BJ (cell line): ENCODE results near the gene PARD3. TPM values are rescaled to one million over a fixed set of nuclear protein-coding genes. Genes with fewer than 3 reads are reported as not detected.

Experiments
- CTCF ChIA-PET: fragments of 350-600 bp; formaldehyde crosslinking; extraction: SDS; loops from one replicate; lab custom pipeline; 2021; ENCODE audit warnings: antibody characterized with exemption, inconsistent platforms; lab: Yijun Ruan, JAX
- POLR2A ChIA-PET: fragments of 300-600 bp; sonication (Branson Sonifier 250); formaldehyde crosslinking; extraction: SDS; loops from one replicate; lab custom pipeline; 2021; ENCODE audit warnings: antibody characterized with exemption; lab: Charles Lee
- DNase-seq: peaks from one replicate; pipeline ENCODE4 v3.0.0-alpha.2; 2011; ENCODE audit warnings: low read depth
- H3K27me3 ChIP-seq: 2 replicates; pipeline ENCODE4 v1.6.0; 2011; ENCODE audit warnings: low read length; ENCODE audit not compliant: control insufficient read depth, insufficient read depth
- H3K36me3 ChIP-seq: 2 replicates; pipeline ENCODE4 v1.5.1; 2011; ENCODE audit warnings: low read length; ENCODE audit not compliant: control insufficient read depth, insufficient read depth
- H3K4me3 ChIP-seq: 2 replicates; pipeline ENCODE4 v1.5.1; 2011; ENCODE audit warnings: low read depth, mild to moderate bottlenecking, control low read depth, low read length
- polyA plus RNA-seq: library from polyadenylated mRNA; depleted of rRNA; stranded (reverse); fragments of >200 nt; gene quantifications from 2 replicates; pipeline ENCODE4 v1.2.3, GENCODE V29; 2011
- TF ChIP-seq, protein P1 (sequence below): IDR thresholded peaks from 2 replicates; pipeline ENCODE4 v1.5.1; 2011; ENCODE audit warnings: low read depth, mild to moderate bottlenecking, control low read depth, inconsistent platforms, low read length, moderate library complexity; ENCODE audit not compliant: insufficient read depth

PARD3 gene
- polyA plus RNA-seq, 1 experiment: 17.7 TPM

DNA sequence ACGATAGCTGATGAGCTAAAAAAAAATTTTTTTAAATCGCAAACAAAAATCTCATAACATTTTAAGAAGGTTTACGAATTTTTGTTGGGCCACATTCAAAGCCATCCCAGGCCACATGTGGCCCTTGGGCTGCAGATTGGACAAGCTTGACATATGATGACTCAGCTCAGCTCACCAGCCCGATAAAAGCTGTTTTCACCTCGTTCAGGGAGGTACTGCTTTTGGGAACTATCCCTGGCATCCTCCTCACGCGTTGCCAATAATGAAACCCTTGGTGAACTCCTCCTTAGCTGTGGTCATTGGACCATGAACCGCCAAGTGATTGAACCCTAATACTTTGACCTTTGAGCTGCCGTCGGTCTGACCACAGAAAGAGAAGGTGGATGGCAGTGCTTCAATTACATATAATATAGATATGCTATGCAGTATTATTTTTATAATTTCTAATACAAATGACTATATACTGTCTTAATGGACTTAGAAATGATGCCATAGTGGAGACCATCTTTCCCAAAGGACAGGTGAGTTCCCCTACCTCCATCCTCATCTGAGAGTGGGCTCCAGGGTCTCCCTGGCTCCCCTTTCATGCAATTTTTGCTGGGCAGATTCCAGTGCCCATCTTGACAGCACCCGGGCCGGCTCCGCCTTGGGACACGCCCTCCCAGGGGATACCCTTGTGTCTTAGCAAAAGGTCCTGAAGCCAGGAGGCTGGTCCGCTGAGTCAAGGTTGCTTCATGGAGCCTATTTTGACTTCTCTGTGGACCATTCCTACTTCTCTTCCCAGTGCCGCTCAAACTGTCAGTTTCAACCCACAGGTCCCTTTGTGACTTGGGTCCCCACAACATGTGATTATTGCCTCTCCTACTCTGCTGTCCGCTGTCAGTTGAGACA is 707.2 kb downstream of the PARD3 start:
- CTCF ChIA-PET: interaction anchor here (0.8 kb wide), 1 partner anchor 212 kb away, joined by 3 read pairs; no protein-coding TSS in a partner anchor
- TF ChIP-seq, protein P1, sequence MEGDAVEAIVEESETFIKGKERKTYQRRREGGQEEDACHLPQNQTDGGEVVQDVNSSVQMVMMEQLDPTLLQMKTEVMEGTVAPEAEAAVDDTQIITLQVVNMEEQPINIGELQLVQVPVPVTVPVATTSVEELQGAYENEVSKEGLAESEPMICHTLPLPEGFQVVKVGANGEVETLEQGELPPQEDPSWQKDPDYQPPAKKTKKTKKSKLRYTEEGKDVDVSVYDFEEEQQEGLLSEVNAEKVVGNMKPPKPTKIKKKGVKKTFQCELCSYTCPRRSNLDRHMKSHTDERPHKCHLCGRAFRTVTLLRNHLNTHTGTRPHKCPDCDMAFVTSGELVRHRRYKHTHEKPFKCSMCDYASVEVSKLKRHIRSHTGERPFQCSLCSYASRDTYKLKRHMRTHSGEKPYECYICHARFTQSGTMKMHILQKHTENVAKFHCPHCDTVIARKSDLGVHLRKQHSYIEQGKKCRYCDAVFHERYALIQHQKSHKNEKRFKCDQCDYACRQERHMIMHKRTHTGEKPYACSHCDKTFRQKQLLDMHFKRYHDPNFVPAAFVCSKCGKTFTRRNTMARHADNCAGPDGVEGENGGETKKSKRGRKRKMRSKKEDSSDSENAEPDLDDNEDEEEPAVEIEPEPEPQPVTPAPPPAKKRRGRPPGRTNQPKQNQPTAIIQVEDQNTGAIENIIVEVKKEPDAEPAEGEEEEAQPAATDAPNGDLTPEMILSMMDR: no peak
- no peaks in the 10 kb centered on the region for H3K27me3 ChIP-seq

DNA sequence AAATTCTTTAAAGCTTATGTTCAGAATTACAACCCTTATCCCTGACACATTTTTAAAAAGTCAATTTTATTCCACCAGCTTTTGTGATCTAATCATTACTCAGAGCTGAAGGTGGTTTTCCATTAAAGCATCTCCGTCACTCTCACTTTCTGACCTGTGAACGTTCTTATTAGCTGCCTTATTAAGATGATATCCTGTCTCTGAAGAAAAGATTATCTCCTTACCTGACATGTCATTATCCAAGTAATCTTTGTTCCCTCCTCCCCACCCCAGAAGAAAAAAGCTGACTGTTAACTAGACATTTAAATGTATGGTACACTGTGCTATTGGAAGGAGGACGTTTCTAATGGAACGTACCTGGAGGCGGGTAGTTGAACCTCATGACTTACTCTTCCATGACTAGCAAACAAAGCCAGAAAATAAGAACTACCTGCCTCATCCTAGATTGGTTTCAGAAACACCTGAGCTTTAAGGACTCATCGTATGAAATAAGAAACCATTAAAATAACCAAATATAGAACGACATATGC is 708.7 kb downstream of the PARD3 start:
- DNase-seq: no peak
- H3K36me3 ChIP-seq: no peaks in the 10 kb centered on the region
- H3K27me3 ChIP-seq: no peaks in the 10 kb centered on the region
- TF ChIP-seq, protein P1: no peak
- CTCF ChIA-PET: interaction anchor here (0.9 to 1.3 kb wide), 2 partner anchors 27 to 533 kb away, joined by 3 read pairs; no protein-coding TSS in a partner anchor
- POLR2A ChIA-PET: no interaction called here
- no peak overlapping the region for H3K4me3 ChIP-seq

More for the DNA sequence above, 707.2 kb downstream of the PARD3 start:
- Histone ChIP-seq H3K36me3 (no peaks in the 10 kb centered on the region), H3K4me3 (no peak overlapping the region)
- DNase-seq: no peak
- POLR2A ChIA-PET: no interaction called here

DNA sequence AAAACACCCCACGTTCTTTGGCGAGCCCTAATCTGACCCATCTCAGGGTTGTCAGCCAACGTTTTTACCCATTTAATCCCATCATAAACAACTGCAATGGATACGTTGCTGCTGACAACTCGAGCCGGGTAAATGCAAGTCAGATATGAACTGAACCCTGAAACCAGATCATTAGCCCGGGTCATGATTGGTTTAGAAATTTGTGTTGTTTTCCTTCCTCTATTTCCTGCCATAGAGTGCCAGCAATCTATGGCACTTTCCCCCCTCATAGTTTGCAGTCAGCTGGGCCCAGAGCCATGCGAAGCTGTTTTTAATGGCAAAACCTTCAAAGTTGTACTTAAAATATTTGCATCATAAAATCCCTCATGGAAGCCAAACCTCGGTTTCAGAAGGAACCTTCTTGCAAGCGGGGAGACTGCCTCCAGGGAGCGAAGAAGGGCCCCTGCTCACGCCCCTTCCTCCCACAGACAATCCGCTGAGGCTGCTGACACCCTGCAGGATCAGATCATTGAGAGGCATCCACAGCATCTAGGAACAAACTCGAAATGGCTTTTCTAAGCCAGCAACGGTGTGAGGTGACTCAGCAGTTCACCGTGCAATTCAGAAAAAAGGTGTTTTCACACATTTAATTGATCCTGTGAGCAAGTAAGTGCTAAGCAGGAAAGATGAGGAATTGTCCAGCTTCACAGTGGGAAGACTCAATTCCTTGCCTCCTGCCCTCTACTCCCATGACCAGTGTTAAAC is 710.1 kb downstream of the PARD3 start:
- Histone ChIP-seq H3K4me3 (no peak overlapping the region), H3K36me3 (no peaks in the 10 kb centered on the region), H3K27me3 (no peaks in the 10 kb centered on the region)
- no peak for DNase-seq
- CTCF ChIA-PET: interaction anchor here (0.6 kb wide), 1 partner anchor 119 kb away, joined by 3 read pairs; no protein-coding TSS in a partner anchor
- TF ChIP-seq, protein P1: no peak
- POLR2A ChIA-PET: interaction anchor here (0.6 kb wide), 1 partner anchor 364 kb away, joined by 5 read pairs; no protein-coding TSS in a partner anchor

GRCh38 chr10:34102893-34103506 is 712.1 kb downstream of the PARD3 start:
- no peaks in the 10 kb centered on the region for H3K27me3 ChIP-seq
- H3K36me3 ChIP-seq: no peaks in the 10 kb centered on the region
- CTCF ChIA-PET: interaction anchor here (0.6 to 1.7 kb wide), 2 partner anchors 453 to 910 kb away, joined by 3 to 4 read pairs; no protein-coding TSS in a partner anchor
- peak; percentile 56 for DNase-seq
- TF ChIP-seq, protein P1: no peak
- POLR2A ChIA-PET: interaction anchor here (0.6 kb wide), 1 partner anchor 78 kb away, joined by 9 read pairs; no protein-coding TSS in a partner anchor
- no peak overlapping the region for H3K4me3 ChIP-seq
